Limb (tissue), 2 donors: Measurements from ENCODE around the gene C16orf78.
"Not testable (repeated sequence)": the region's sequence is repeated elsewhere in the genome, so short reads cannot be mapped to it uniquely, and the experiment has no call there.

Experiments
- DNase-seq, 2 donors: peaks; one replicate each; pipeline ENCODE4 v3.0.0-alpha.2; 2016; ENCODE audit errors: extremely low spot score in 2 of 2

Gene C16orf78

GRCh38 chr16:49349446-49350168 is 24.0 kb upstream of the C16orf78 start:
- DNase-seq = no peak

- DNase-seq = peak; percentile 6 to 82
Measured at GRCh38 chr16:49350265-49351095, 23.1 kb upstream of the C16orf78 start.

- no peak for DNase-seq
Measured at GRCh38 chr16:49351096-49351487, 22.5 kb upstream of the C16orf78 start.

- no peak for DNase-seq
Measured at GRCh38 chr16:49352892-49353291, 20.7 kb upstream of the C16orf78 start.

- DNase-seq = no peak
Measured at GRCh38 chr16:49353680-49354079, 19.9 kb upstream of the C16orf78 start.

GRCh38 chr16:49354101-49354500 is 19.5 kb upstream of the C16orf78 start:
- no peak for DNase-seq

- no peak for DNase-seq
Measured at GRCh38 chr16:49354991-49355390, 18.6 kb upstream of the C16orf78 start.

GRCh38 chr16:49355933-49356665 is 17.5 kb upstream of the C16orf78 start:
- DNase-seq = no peak

GRCh38 chr16:49356728-49357488 is 16.7 kb upstream of the C16orf78 start:
- DNase-seq = peak; percentile 1 to 52

- DNase-seq = no peak
Measured at GRCh38 chr16:49359591-49359990, 14.0 kb upstream of the C16orf78 start.

- not testable (repeated sequence) for DNase-seq
Measured at GRCh38 chr16:49361731-49362130, 11.9 kb upstream of the C16orf78 start.

GRCh38 chr16:49362230-49362629 is 11.4 kb upstream of the C16orf78 start:
- no peak for DNase-seq

GRCh38 chr16:49365711-49366509 is 7.7 kb upstream of the C16orf78 start:
- DNase-seq = peak in 1 of 2 donors; percentile 3

- peak in 1 of 2 donors; percentile 3 for DNase-seq
Measured at GRCh38 chr16:49366669-49367068, 6.9 kb upstream of the C16orf78 start.

- DNase-seq = no peak
Measured at GRCh38 chr16:49369651-49370611, 3.7 kb upstream of the C16orf78 start.

- no peak for DNase-seq
Measured at GRCh38 chr16:49376206-49376605, 2.6 kb downstream of the C16orf78 start.

- DNase-seq = no peak
Measured at GRCh38 chr16:49377196-49377755, 3.7 kb downstream of the C16orf78 start.

GRCh38 chr16:49378238-49378637 is 4.6 kb downstream of the C16orf78 start:
- DNase-seq = no peak

- DNase-seq = no peak
Measured at GRCh38 chr16:49378816-49379215, 5.2 kb downstream of the C16orf78 start.
